Smooth muscle cell (in vitro differentiated cells): Measurements from ENCODE around the gene PHF20. TPM values are rescaled to one million over a fixed set of nuclear protein-coding genes. Genes with fewer than 3 reads are reported as not detected.

ENCODE experiments used
- DNase-seq: peaks from one replicate; lab custom pipeline; 2025; ENCODE audit not compliant: unreplicated experiment; lab: John Stamatoyannopoulos, UW
- H2AFZ ChIP-seq: fragments of 200-600 bp; sonication (generic); 2 replicates; pipeline ENCODE4 v1.6.0; 2016; ENCODE audit warnings: antibody characterized with exemption, low read depth, mild to moderate bottlenecking
- H3F3A ChIP-seq: fragments of 200-600 bp; sonication (generic); 2 replicates; pipeline ENCODE4 v1.6.0; 2017; ENCODE audit warnings: antibody characterized with exemption, low read depth
- H3K27ac ChIP-seq: fragments of 200-600 bp; sonication (generic); 2 replicates; pipeline ENCODE4 v1.5.1; 2016; ENCODE audit warnings: low read depth, mild to moderate bottlenecking
- H3K27me3 ChIP-seq: fragments of 200-600 bp; sonication (generic); 2 replicates; pipeline ENCODE4 v1.6.1; 2016; ENCODE audit warnings: low read depth, mild to moderate bottlenecking
- H3K36me3 ChIP-seq: fragments of 200-600 bp; sonication (generic); 2 replicates; pipeline ENCODE4 v1.5.1; 2016; ENCODE audit warnings: low read depth
- H3K4me1 ChIP-seq: fragments of 200-600 bp; sonication (generic); 2 replicates; pipeline ENCODE4 v1.5.1; 2016; ENCODE audit warnings: low read depth
- H3K4me2 ChIP-seq: fragments of 200-600 bp; sonication (generic); 2 replicates; pipeline ENCODE4 v1.6.0; 2016; ENCODE audit warnings: mild to moderate bottlenecking
- H3K4me3 ChIP-seq: fragments of 200-600 bp; sonication (generic); 2 replicates; pipeline ENCODE4 v1.5.1; 2016; ENCODE audit warnings: mild to moderate bottlenecking
- H3K79me2 ChIP-seq: fragments of 200-600 bp; sonication (generic); 2 replicates; pipeline ENCODE4 v1.6.0; 2016; ENCODE audit warnings: low read depth, mild to moderate bottlenecking
- H3K9ac ChIP-seq: fragments of 200-600 bp; sonication (generic); 2 replicates; pipeline ENCODE4 v1.6.0; 2016; ENCODE audit warnings: low read depth
- H3K9me3 ChIP-seq: fragments of 200-600 bp; sonication (generic); replicated peaks from 2 replicates; pipeline ENCODE4 v1.5.1; 2016; ENCODE audit warnings: low read depth
- H4K20me1 ChIP-seq: fragments of 200-600 bp; sonication (generic); 2 replicates; pipeline ENCODE4 v1.6.0; 2016; ENCODE audit warnings: low read depth
- CTCF ChIP-seq: fragments of 200-600 bp; sonication (generic); IDR thresholded peaks from 2 replicates; pipeline ENCODE4 v1.5.1; 2017; ENCODE audit warnings: borderline replicate concordance, mild to moderate bottlenecking, antibody characterized with exemption; ENCODE audit not compliant: insufficient read depth, poor library complexity, severe bottlenecking
- WGBS: methylation state at CpG from one replicate; pipeline ENCODE4 v1.1.7; 2016; ENCODE audit warnings: low lambda C conversion rate; 5-methylcytosine and 5-hydroxymethylcytosine counted together
- polyA plus RNA-seq: library from polyadenylated mRNA; unstranded; fragments of >200 nt; fragmentation: Nextera tagmentation; extraction: Ambion mirVana; gene quantifications from 2 replicates; pipeline ENCODE4 v1.2.1, GENCODE V29; 2016
- total RNA-seq: library from RNA; depleted of rRNA; stranded (reverse); fragments of >200 nt; gene quantifications from 2 replicates; pipeline ENCODE4 v1.2.3, GENCODE V29; 2014

PHF20 gene
- total and polyA plus RNA-seq, 2 experiments from 2014 or later: 23.3 to 27.4 TPM

GRCh38 chr20:35833241-35833640 lies 61.4 kb downstream of the PHF20 start:
- Histone ChIP-seq H3K27ac (no peak overlapping the region), H3K4me1 (peaks cover 5% of the 10 kb centered on the region), H3F3A (no peaks in the 10 kb centered on the region), H3K9ac (no peak overlapping the region), H4K20me1 (peaks cover 59% of the 10 kb centered on the region), H3K36me3 (no peaks in the 10 kb centered on the region), H3K4me3 (no peak overlapping the region), H3K4me2 (no peak overlapping the region), H3K9me3 (no peaks in the 10 kb centered on the region), H3K27me3 (no peaks in the 10 kb centered on the region), H2AFZ (no peak overlapping the region), H3K79me2 (peaks cover 39% of the 10 kb centered on the region)
- 97% methylated on average over 1 of the region's 1 CpG for WGBS
- no peak for TF ChIP-seq CTCF
- no peak for DNase-seq

GRCh38 chr20:35837577-35838195 lies 65.9 kb downstream of the PHF20 start:
- Histone ChIP-seq H3K27ac (peak overlapping the region; percentile 50), H3K4me3 (no peak overlapping the region), H2AFZ (no peak overlapping the region), H3K4me1 (peaks cover 5% of the 10 kb centered on the region), H3K9me3 (peaks cover 5% of the 10 kb centered on the region), H3K36me3 (peaks cover 4% of the 10 kb centered on the region), H3K4me2 (peak overlapping the region; percentile 41), H3K27me3 (no peaks in the 10 kb centered on the region), H4K20me1 (peaks cover 50% of the 10 kb centered on the region), H3K79me2 (peaks cover 37% of the 10 kb centered on the region), H3K9ac (no peak overlapping the region), H3F3A (no peaks in the 10 kb centered on the region)
- WGBS: 46% methylated on average over 6 of the region's 6 CpGs
- TF ChIP-seq CTCF: no peak
- no peak for DNase-seq

GRCh38 chr20:35838205-35838604 lies 66.4 kb downstream of the PHF20 start:
- Histone ChIP-seq H3K9ac (no peak overlapping the region), H3K4me2 (no peak overlapping the region), H3K9me3 (peaks cover 5% of the 10 kb centered on the region), H4K20me1 (peaks cover 45% of the 10 kb centered on the region), H3K79me2 (peaks cover 34% of the 10 kb centered on the region), H3K4me1 (peaks cover 5% of the 10 kb centered on the region), H3K27ac (peak overlapping the region; percentile 50), H3K36me3 (peaks cover 6% of the 10 kb centered on the region), H3K4me3 (no peak overlapping the region), H3K27me3 (no peaks in the 10 kb centered on the region), H3F3A (no peaks in the 10 kb centered on the region), H2AFZ (no peak overlapping the region)
- no peak for DNase-seq
- TF ChIP-seq CTCF: no peak
- WGBS: 80% methylated on average over 4 of the region's 4 CpGs

GRCh38 chr20:35839904-35840303 lies 68.1 kb downstream of the PHF20 start:
- peaks cover 11% of the 10 kb centered on the region for H3K9me3 ChIP-seq
- DNase-seq: no peak
- H3K9ac ChIP-seq: no peak overlapping the region
- H3K4me1 ChIP-seq: peaks cover 5% of the 10 kb centered on the region
- TF ChIP-seq CTCF: no peak
- no peak overlapping the region for H3K4me3 ChIP-seq
- no peak overlapping the region for H3K4me2 ChIP-seq
- H3K27ac ChIP-seq: no peak overlapping the region
- H3K36me3 ChIP-seq: peaks cover 13% of the 10 kb centered on the region
- no peak overlapping the region for H2AFZ ChIP-seq
- no peaks in the 10 kb centered on the region for H3F3A ChIP-seq
- H3K27me3 ChIP-seq: no peaks in the 10 kb centered on the region
- 87% methylated on average over 1 of the region's 1 CpG for WGBS
- peaks cover 28% of the 10 kb centered on the region for H3K79me2 ChIP-seq
- H4K20me1 ChIP-seq: peaks cover 38% of the 10 kb centered on the region
